CD4-positive, alpha-beta T cell (primary cell): ENCODE measurements around the gene SPTBN4. TPM values are rescaled to one million over a fixed set of nuclear protein-coding genes. Genes with fewer than 3 reads are reported as not detected.
"Not testable (repeated sequence)": the region's sequence is repeated elsewhere in the genome, so short reads cannot be mapped to it uniquely, and the experiment has no call there.

Experiments
- ATAC-seq: fragments of 200-7000 bp; cut with Tn5 transposase; one replicate; pipeline ENCODE4 v1.10.0; 2022; ENCODE audit warnings: mild to moderate bottlenecking; ENCODE audit not compliant: poor library complexity
- CTCF ChIA-PET: fragments of 350-600 bp; sonication (Branson Sonifier 250); formaldehyde crosslinking; loops from one replicate; lab custom pipeline; 2021; ENCODE audit warnings: antibody characterized with exemption, inconsistent platforms; lab: Charles Lee
- POLR2A ChIA-PET: fragments of 350-600 bp; sonication (Branson Sonifier 250); formaldehyde crosslinking; loops from one replicate; lab custom pipeline; 2021; ENCODE audit warnings: antibody characterized with exemption, inconsistent platforms; lab: Charles Lee
- DNase-seq, 14 experiments: peaks; one replicate each; pipeline ENCODE4 v3.0.0-alpha.2; 2013 to 2020; ENCODE audit warnings: mixed read lengths in 2 of 14
- H3K27ac ChIP-seq, 2 donors: one replicate each; pipeline versions ENCODE4 v1.5.1 to v1.7.0; 2013; ENCODE audit warnings: low read length in 2 of 2, low read depth in 1 of 2, mild to moderate bottlenecking in 1 of 2
- H3K27me3 ChIP-seq, 2 experiments: 1 replicate in 1 of 2; 2 replicates in 1 of 2; pipeline versions ENCODE4 v1.6.1 to v1.7.0; 2013; ENCODE audit warnings: low read length in 2 of 2, control low read depth in 1 of 2, mild to moderate bottlenecking in 1 of 2, moderate library complexity in 1 of 2; ENCODE audit not compliant: insufficient read depth in 2 of 2, control insufficient read depth in 1 of 2
- H3K36me3 ChIP-seq: one replicate; pipeline ENCODE4 v1.6.1; 2013; ENCODE audit warnings: low read length, control low read depth; ENCODE audit not compliant: insufficient read depth
- H3K4me1 ChIP-seq: one replicate; pipeline ENCODE4 v1.6.1; 2013; ENCODE audit warnings: low read length, control low read depth; ENCODE audit not compliant: insufficient read depth
- H3K4me3 ChIP-seq: one replicate; pipeline ENCODE4 v1.5.1; 2013; ENCODE audit warnings: mild to moderate bottlenecking, low read length, moderate library complexity
- H3K9me3 ChIP-seq, 2 experiments: 1 replicate in 1 of 2; 2 replicates in 1 of 2; pipeline versions ENCODE4 v1.6.1 to v1.7.0; 2013; ENCODE audit warnings: low read length in 2 of 2, mild to moderate bottlenecking in 2 of 2, control low read depth in 1 of 2, moderate library complexity in 1 of 2; ENCODE audit not compliant: control insufficient read depth in 1 of 2, insufficient read depth in 1 of 2
- H3K27ac Mint-ChIP-seq: one replicate; pipeline ENCODE4 v1.8.0; 2020; ENCODE audit warnings: mixed read lengths
- H3K27me3 Mint-ChIP-seq: one replicate; pipeline ENCODE4 v1.8.0; 2021; ENCODE audit warnings: mixed read lengths
- H3K36me3 Mint-ChIP-seq: one replicate; pipeline ENCODE4 v1.8.0; 2021; ENCODE audit warnings: low read depth, mixed read lengths
- H3K4me1 Mint-ChIP-seq: one replicate; pipeline ENCODE4 v1.8.0; 2021; ENCODE audit warnings: low read depth, mixed read lengths
- H3K4me3 Mint-ChIP-seq: one replicate; pipeline ENCODE4 v1.8.0; 2020; ENCODE audit warnings: mild to moderate bottlenecking, mixed read lengths
- H3K9me3 Mint-ChIP-seq: one replicate; pipeline ENCODE4 v1.8.0; 2020; ENCODE audit warnings: mixed read lengths
- CTCF ChIP-seq: fragments of 200-600 bp; IDR thresholded peaks from one replicate; pipeline ENCODE4 v1.8.0; 2022; ENCODE audit warnings: antibody characterized with exemption, mild to moderate bottlenecking
- intact Hi-C, 2 experiments: fragments of 100-400 bp; cut with DNase I in 1 of 2; cut with micrococcal nuclease in 1 of 2; formaldehyde crosslinking; loops; one replicate each; pipeline versions ENCODE4 v1.15.1 to v1.9.0; 2023 to 2025; cut with DNase I, micrococcal nuclease
- total RNA-seq, 174 experiments: library from RNA in 2 of 174; stranded (reverse) in 2 of 174; gene quantifications; one replicate each; pipeline ENCODE4 v1.2.3 and lab custom pipeline; 2021 to 2026

The SPTBN4 gene
- total RNA-seq, 2 experiments from 2014 or later: 0.59 to 0.88 TPM

GRCh38 chr19:40431698-40432097 lies 35.1 kb upstream of the SPTBN4 start:
- ATAC-seq: no peak
- ChIA-PET POLR2A (interaction anchor here (4.2 kb wide), 1 partner anchor 12 kb away, joined by 23 read pairs; the partner anchor contains the start of gene SERTAD3), CTCF (no interaction called here)
- no peak overlapping the region for H3K27ac ChIP-seq
- Mint-ChIP-seq H3K4me3 (no peak overlapping the region), H3K9me3 (no peaks in the 10 kb centered on the region), H3K27ac (no peak overlapping the region), H3K4me1 (peaks cover 14% of the 10 kb centered on the region), H3K36me3 (peaks cover 4% of the 10 kb centered on the region), H3K27me3 (no peaks in the 10 kb centered on the region)
- DNase-seq: no peak
- H3K27me3 ChIP-seq: no peaks in the 10 kb centered on the region
- no peaks in the 10 kb centered on the region for H3K9me3 ChIP-seq
- intact Hi-C loops: no loop called here
- H3K4me1 ChIP-seq: peaks cover 15% of the 10 kb centered on the region
- TF ChIP-seq CTCF: no peak
- no peak overlapping the region for H3K4me3 ChIP-seq
- H3K36me3 ChIP-seq: no peaks in the 10 kb centered on the region

- peaks cover 14% of the 10 kb centered on the region for H3K4me1 Mint-ChIP-seq
- intact Hi-C loops, DNase-seq, H3K4me3 ChIP-seq, H3K27me3 ChIP-seq, H3K9me3 ChIP-seq, H3K36me3 ChIP-seq, ATAC-seq, H3K9me3 Mint-ChIP-seq, H3K27me3 Mint-ChIP-seq, H3K36me3 Mint-ChIP-seq, H3K27ac ChIP-seq: not testable (repeated sequence)
- H3K4me3 Mint-ChIP-seq: peak overlapping the region; percentile 95
- CTCF ChIA-PET: interaction anchor here (1.4 kb wide), 1 partner anchor 12 kb away, joined by 6 read pairs; no protein-coding TSS in a partner anchor
- H3K27ac Mint-ChIP-seq: peak overlapping the region; percentile 93
- peaks cover 15% of the 10 kb centered on the region for H3K4me1 ChIP-seq
- POLR2A ChIA-PET: interaction anchor here (0.7 to 4.2 kb wide), 4 partner anchors 8 to 230 kb away, joined by 5 to 23 read pairs (median 10); partner anchors contain the start of gene SERTAD3
These were observed 34.0 kb upstream of the SPTBN4 start for GRCh38 chr19:40432760-40433159.

- Histone ChIP-seq H3K36me3 (no peaks in the 10 kb centered on the region), H3K4me1 (peaks cover 15% of the 10 kb centered on the region), H3K27ac (peak overlapping the region; percentile 56 to 58), H3K9me3 (no peaks in the 10 kb centered on the region), H3K4me3 (peak overlapping the region; percentile 50), H3K27me3 (no peaks in the 10 kb centered on the region)
- peak; percentile 22 to 78 (median 48) for DNase-seq
- POLR2A ChIA-PET: interaction anchor here (1.1 to 4.2 kb wide), 5 partner anchors 7 to 32 kb away, joined by 3 to 23 read pairs (median 7); partner anchors contain the start of genes BLVRB, SERTAD1 and SERTAD3
- TF ChIP-seq CTCF: no peak
- Mint-ChIP-seq H3K27me3 (no peaks in the 10 kb centered on the region), H3K4me3 (peak overlapping the region; percentile 95), H3K4me1 (peaks cover 14% of the 10 kb centered on the region), H3K27ac (peak overlapping the region; percentile 93), H3K36me3 (peaks cover 4% of the 10 kb centered on the region), H3K9me3 (no peaks in the 10 kb centered on the region)
- CTCF ChIA-PET: interaction anchor here (1.4 kb wide), 1 partner anchor 13 kb away, joined by 6 read pairs; no protein-coding TSS in a partner anchor
- peak; percentile 88 for ATAC-seq
- intact Hi-C loops: no loop called here
These were observed 33.2 kb upstream of the SPTBN4 start for GRCh38 chr19:40433391-40434216.
